ENCODE results near the gene TLR8. TPM values are rescaled to one million over a fixed set of nuclear protein-coding genes. Genes with fewer than 3 reads are reported as not detected.
A peak's percentile ranks its signal among the peaks of the same experiment; 100 is the strongest.

The TLR8 gene
- total and polyA plus RNA-seq, 10 of the 15 experiments (the other 5 are each of a cell fraction or from before 2014, with no cell fraction given): 0.04 TPM; not detected in 9

- 60% methylated on average over 8 of the region's 8 CpGs for WGBS (ENCODE audit: insufficient coverage, insufficient replicate concordance, low lambda C conversion rate, missing lambda C conversion rate)
- Histone ChIP-seq H3K9me3 (replicated peaks; ENCODE audit: control insufficient read depth, insufficient read depth, low read length) (no peaks in the 10 kb centered on the region; the same call in 1 of the 3 replicates), H3K4me3 (no peak overlapping the region), H3K4me2 (ENCODE audit: control insufficient read depth, insufficient read depth) (no peak overlapping the region), H3K79me2 (ENCODE audit: control insufficient read depth, insufficient read depth, low read length) (no peaks in the 10 kb centered on the region), H3K36me3 (ENCODE audit: control insufficient read depth in 2 of 2, insufficient read depth in 2 of 2, low read length in 1 of 2) (no peaks in the 10 kb centered on the region), H2AFZ (ENCODE audit: control insufficient read depth, low read depth, low read length) (no peak overlapping the region), H3K9ac (ENCODE audit: control insufficient read depth, insufficient read depth, low read length) (no peak overlapping the region), H3K27me3 (replicated peaks in 1 of 2; ENCODE audit: control insufficient read depth in 2 of 2, insufficient read depth in 2 of 2, low read length in 1 of 2) (no peaks in the 10 kb centered on the region; a peak in 1 of 4 replicates), H4K20me1 (ENCODE audit: control insufficient read depth, insufficient read depth) (no peaks in the 10 kb centered on the region), H3K27ac (ENCODE audit: control insufficient read depth, insufficient read depth) (no peak overlapping the region), H3K4me1 (ENCODE audit: control insufficient read depth, insufficient read depth, low read length) (no peaks in the 10 kb centered on the region)
- CTCF ChIA-PET: no interaction called here
- no peak for FAIRE-seq
- BruUV-seq (replicated peaks): no TSS peak
- POLR2A ChIA-PET: no interaction called here
- ATAC-seq: no peak
- TF ChIP-seq PAX5 (IDR thresholded peaks at IDR 0.05; ENCODE audit: borderline replicate concordance, low read depth, low read length) (no peak), MTA2 (IDR thresholded peaks at IDR 0.05; ENCODE audit: low read depth) (no peak), CHD1 (IDR thresholded peaks at IDR 0.05; ENCODE audit: low read depth, low read length) (no peak), REST (IDR thresholded peaks at IDR 0.05; ENCODE audit: low read depth, low read length) (peak; percentile 60; the same call in 1 of the 2 replicates), SMAD1 (IDR thresholded peaks at IDR 0.05; ENCODE audit: low read depth, partially characterized antibody) (no peak), IRF4 (IDR thresholded peaks at IDR 0.05; ENCODE audit: low read depth, low read length) (no peak)
- intact Hi-C loops (cut with micrococcal nuclease; ENCODE audit: unreplicated experiment) (no loop called here), in situ Hi-C loops (cut with MboI) (loop anchor here (25.0 kb wide), 1 partner anchor 832 kb away; no protein-coding TSS in a partner anchor)
- DNase-seq (ENCODE audit: low read depth, low spot score): no peak
- RAD21 ChIA-PET (ENCODE audit: unreplicated experiment): no interaction called here
- SMC1A ChIA-PET (ENCODE audit: uncharacterized antibody, unreplicated experiment): no interaction called here
Observed at GRCh38 chrX:12919620-12920019, 13.2 kb downstream of the TLR8 start.
